GM21381 (cell line): ENCODE results near the gene P2RY6.
"Not testable (repeated sequence)": the region's sequence is repeated elsewhere in the genome, so short reads cannot be mapped to it uniquely, and the experiment has no call there.

Source experiments
- ATAC-seq: cut with Tn5 transposase; IDR thresholded peaks from one replicate; pipeline ENCODE4 v1.9.1; 2021; ENCODE audit warnings: mild to moderate bottlenecking, moderate library complexity; ENCODE audit not compliant: unreplicated experiment

P2RY6 gene

DNA sequence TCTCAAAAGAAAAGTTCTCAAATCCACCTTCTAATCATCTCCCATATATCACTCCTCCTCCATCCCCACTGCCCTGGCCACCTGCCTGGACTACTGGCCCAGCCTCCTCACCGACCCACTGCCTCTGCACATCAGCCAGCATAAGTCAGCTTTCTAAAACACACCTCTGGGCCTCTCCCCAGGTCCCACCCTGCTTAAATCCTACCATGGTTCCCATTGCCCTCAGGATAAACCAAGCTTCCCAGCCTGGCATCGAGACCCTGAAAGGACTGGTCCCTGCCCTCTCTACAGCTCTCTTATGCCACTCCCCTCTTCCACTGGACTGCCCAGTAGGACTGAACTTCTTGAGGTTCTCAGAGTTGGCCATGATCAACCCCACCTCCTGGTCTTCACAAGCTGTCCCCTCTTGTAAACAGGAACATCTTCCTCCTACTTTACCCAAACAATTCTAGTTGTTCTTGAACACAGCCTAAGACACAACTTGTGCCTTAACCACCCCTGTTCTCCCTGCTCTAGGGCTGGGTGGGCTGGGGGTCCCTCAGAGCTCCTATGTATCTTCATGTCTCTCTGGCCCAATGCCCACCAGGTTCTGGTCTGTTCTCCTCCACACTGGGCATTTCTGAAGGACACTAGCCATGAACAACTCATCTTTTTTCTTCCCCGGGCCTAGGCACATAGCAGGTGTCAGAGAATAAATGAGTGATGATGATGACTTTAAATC is 12.6 kb upstream of the P2RY6 start:
- ATAC-seq, result no peak

DNA sequence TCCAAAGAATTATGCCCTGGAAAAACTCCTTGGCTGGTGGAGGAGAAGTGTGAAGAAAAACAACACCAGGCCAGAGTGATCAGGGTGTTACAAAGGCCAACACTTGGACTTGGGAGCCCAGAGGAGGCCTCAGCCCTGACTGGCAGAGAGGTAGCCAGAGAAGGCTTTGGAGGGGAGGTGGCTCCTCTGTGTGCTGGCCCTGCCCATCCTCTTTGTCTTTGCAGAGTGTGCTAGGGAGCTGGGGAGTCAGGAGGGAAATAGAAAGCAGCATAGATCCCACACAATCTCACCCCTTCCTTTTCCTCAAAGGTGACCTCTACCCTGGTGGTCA is 12.0 kb upstream of the P2RY6 start:
- no peak for ATAC-seq

DNA sequence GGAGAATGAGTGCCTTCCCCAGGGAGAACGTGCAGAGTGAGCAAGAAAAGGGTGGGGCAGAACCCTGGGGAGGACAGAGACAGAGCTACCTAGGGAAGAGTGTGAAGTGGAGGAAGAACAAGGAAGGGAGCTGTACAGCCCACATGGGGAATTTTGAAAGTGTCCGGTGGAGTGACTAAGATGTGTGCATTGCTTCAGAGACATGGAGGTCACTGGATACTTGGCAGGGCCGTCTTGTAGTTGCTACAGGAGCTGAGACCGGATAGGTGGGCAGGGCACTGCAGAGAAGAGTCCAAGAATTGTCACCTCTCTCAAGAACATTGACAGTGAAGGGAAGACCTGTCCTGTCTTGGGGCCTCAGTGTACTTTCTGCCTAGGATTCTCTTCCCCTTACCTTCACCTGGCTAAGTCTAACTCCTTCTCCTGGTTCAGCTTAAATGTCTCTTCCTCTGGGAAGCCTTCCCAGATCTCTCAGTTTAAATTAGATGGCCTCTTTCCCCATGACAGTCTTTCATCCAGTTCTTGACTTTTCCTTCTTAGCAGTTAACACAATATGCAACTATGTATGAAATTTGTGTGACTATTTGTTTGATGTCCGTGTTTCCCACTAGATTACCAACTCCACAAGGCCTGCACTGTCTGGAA is 9.2 kb upstream of the P2RY6 start:
- no peak for ATAC-seq

DNA sequence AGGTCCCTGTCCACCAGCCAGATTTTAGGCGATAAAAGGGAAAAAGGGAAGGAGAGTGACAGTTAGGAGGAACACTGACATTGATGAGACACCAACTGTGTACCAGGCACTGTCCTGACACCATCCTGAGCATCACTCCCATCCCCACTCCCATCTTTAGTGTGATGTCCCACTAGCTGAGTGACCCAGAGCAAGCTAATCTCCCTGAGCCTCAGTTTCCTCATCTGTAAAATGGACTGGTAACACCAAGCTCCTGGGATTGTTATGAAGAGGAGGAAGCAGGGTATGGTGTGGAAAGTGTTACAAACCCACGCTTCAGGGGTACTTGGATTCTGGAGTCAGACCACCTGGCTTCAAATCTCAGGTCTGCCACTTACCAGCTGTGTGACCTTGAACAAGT is 8.5 kb upstream of the P2RY6 start:
- no peak for ATAC-seq

DNA sequence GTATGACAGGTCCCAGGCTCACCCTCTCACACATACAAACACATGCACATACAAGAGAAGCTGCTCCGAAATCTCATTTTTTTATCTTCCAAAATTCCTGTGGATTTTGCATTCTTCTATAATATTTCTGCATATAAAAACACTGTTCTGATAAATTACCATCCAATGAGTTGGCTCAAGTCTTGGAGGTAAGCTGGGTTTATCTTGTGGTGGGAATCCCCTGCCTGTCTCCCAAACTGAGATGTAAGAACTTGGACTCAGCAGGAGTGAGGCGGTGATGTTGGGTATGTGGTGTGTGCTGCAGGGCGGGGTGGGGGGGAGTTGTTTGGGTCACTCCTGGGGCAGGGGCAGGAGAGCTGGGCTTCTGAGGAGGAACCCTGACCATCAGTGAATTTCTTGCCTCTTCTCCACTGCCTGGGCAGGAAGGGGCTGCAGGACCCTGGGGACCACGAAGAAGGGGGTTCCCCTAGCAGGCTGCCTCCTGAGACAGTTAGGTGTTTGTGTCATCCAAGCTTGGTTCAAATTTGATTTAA is 6.8 kb upstream of the P2RY6 start:
- no peak for ATAC-seq

DNA sequence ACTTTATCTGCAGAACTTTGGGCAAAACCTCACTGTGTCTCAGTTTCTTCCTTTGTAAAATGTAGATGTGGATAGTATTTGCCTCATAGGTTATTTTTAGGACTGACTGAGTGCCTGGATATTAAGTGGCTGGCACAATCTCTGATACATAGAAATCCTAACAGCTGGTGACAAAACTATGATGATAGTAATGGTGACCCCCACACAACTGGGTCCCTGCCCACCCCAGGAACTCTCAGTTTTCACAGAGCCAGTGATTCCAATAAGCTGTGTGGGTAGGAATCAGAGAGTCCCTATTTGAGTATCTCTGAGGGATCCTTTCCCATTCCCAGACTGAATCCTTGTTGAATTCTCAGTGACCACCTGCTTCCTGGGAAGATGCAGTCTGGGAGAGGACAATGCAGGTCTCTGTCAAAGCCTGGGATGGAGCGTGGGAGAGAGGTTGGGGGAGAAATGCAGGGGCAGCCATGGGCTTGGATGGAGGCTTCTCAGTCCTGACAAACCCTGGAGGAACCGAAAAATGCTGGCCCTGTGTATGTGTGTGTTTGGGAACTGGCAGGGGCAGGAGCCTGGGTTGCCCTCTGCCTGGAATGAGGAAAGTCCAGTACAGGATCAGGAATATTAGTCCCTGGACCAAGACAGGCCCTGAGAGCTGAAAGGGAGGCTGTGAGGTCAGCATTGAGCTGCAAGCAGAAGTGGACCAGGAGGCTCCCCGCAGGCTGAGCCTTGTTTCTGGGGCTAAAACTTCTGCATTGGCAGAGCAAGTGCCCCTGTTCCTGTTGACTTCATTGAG is 6.1 kb upstream of the P2RY6 start:
- no peak for ATAC-seq

DNA sequence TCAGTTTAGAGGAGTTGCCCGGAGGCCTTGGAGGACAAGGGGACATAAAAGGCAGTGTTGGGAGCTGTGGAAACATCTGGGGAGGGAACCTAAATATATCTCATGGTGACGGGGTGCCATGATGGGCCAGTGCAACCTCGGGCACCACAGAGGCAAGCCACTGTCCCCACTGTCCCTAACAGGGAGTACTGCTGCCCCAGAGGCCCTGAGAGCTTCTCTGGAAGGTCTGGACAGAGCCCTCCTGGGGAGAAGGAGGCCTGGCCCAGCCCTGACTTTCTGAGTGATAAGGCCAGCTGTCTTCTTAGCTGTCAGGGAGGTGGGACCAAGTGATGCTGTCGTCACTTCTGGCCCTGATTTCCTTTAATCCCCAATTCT is 5.5 kb upstream of the P2RY6 start:
- no peak for ATAC-seq

DNA sequence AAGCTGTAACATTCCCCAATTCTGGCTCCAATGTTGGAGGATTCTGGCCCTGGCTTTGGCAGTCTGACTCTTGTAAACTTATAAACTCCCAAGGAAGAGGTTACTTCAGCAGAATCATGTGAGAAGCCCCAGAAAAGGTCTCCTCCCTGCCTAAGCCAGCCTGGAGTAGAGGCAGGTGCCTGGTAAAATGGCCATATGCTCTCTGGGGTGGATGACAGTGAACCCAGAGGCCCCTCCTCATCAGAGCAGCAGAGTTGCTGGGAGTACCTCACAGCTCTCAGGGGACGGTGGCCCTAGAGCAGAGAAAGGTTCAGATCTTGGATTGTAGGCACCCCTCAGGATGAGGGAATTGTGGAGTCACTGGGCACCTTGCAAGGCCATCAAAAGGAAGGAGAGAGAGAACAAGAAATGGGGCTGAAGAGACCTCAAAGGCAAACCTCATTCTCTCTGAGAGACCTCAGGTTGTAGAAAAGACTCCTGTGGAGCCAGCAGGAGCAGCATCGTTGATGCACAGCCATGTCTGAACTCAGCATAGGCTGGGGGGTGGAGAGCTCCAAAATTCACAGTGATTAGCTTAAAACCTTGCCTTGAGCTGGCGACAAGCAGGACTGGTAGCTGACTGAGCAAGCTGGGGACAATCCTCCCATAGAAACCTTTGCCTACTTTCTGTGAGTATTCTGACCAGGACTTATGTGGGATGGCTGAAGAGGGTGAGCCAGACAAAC is 4.9 kb upstream of the P2RY6 start:
- no peak for ATAC-seq

DNA sequence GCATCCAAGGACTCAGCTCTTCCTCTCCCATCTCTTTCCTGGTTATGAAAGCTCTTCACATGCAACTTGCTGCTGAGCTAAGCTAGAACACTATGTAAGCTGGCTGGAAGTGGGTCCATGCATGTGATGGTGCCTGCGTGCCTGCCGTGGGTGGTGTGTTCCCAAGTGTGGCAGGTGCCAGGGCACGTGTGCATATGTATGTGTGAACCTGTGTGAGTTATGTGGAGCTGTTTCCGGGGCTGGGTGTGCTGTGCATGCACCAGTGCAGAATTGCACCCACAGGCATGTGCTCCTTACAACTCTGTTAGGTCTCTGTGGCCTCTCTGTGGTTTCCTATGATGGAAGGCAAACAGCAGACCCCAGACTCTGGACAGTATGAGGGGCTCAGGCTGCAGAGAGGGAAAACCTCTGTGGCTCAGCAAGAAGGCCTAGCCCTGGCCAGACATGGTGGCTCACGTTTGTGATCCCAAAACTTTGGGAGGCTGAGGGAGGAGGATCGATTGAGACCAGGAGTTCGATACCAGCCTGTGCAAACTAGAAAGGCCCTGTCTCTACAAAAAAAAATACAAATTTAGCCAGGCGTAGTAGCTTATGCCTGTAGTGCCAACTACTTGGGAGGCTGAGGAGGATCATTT is 4.1 kb upstream of the P2RY6 start:
- ATAC-seq, result no peak

DNA sequence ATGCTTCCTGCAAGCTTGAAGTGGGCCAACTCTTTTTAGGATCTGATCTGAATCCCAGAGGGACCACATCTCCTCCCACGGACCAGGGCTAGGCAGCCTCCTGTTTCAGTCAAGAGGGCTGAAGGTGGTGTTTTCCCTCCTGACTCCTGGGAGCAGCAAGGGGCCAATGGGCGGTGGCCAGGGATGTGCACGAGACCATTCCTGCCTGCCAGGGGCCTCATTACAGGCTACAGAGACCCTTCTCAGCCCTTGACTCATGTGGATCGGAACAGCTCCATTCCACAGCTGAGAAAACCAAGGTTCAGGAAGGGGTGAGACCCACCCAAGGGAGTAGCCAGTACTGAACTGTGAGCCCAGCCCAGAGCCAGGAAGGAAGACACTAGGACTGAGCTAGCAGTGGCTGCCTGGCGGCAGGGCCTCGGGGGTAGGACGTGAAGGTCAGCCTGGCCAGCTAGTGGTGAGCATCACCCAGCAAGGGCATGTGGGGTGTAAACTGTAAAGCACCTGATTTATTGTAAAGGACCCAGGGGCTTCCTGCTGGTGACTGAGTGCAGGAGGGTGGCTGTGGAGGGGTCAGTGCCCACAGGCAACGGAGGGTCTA is 3.4 kb upstream of the P2RY6 start:
- ATAC-seq, result no peak

DNA sequence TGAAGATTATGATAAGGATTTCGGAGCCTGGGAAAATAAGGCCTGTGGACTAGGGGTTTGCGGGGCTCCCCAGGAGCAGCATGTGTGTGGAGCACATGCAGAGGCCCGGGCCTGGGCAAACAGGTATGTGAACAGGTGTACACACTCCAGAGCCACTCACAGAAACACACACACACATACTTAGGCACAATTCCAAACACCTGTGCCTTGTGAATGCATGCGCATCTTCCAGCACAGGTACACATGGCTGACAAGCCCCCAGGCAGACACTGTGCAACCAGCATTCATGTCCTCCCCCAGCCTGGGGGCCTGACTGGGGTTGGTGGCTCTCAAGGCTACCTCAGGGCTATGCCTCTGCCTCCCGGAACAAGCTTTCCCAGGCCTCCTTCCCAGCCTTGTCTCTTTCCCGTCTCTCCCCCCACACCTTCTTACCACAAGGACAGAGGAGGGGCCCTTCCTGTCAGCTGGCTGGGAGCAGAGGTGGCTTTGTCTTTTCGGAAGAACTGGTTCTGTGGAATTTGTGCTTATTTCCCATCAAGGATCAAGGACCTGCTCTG is 2.6 kb upstream of the P2RY6 start:
- no peak for ATAC-seq

DNA sequence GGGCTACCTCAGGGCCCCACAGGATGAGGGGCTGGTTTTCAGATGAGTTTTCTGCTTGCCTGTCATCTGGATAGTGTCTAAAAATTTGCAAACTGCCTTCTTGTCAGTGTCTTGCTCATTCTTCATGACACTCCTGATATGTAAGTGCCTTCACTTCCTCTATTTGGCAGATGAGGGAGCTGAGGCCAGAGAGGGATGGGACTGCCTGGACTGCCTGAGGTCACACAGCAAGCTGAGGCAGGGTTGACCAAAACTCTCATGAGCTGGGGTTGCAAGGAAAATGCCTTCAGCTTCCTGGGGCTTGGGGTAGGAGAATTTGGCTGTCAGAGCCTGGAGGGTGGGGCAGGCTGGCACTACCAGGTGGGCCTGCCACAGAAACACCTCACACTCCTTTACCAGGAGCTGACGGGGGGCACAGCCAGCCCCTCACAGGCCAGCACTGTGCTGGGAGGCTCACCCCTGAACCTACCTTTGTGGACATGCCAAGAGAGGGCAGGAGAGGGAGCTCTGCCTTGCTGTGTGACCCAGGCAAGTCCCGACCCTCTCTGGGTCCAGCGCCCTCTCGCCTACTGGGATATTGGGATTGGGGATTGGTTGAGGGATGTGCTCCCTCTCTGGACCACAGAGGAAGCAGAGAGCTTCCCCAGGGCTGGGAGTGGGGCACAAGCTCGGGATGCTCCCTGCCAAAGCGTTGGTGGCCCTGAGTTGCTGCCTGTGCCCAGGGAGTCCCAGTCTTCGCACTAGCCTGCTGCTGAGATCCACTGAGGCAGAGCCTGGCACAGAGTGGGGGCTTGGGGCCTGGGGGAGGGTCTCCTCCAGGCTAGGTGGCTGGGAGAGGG is 1.9 kb upstream of the P2RY6 start:
- ATAC-seq, result no peak

DNA sequence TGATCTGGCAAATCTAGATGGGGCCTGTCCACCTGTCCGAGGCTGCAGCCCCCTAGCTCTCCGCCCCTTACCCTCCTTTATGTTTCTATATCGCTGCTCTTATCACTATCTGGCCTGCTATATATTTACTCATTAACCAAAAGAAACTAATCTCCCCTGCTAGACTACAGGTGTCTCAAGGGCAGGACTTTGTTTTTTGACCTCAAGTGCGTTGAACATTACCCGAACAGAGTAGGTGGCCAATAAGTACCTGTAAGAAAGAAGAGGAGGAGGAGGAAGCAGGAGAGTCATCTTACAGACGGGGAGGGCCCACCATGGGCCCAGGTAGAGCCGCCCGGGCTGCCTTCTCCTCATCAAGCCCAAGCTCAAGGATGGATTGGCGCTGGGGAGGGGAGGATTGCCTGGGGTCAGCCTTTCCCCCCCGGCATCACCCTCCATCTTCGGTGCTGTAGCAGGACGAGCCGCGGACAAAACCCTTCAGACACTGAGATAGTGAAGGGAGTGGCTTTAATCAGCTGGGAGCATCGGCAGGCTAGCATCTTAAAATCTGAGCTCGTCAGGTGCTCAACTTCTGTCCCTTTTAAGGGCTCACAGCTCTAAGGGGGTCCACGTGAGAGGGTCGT is 1.2 kb upstream of the P2RY6 start:
- no peak for ATAC-seq

DNA sequence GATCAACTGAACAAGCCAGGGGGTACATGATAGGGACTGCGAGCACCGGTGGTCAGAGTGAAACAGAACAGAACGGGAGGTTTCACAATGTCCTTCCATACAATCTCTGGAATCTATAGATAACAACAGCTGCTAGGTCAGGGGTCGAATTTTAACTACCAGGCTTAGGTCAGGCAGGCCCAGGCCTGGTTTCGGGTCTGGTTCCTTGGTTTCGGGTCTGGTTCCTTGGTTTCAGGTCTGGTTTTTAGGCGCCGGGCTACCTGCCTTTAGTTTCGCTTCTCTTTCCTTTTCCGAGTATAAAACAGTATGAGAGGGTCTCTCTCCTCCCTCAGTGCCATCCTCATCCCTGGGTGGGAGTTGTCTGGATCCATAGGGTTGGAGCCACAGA is 666 bp upstream of the P2RY6 start:
- ATAC-seq, result not testable (repeated sequence)

DNA sequence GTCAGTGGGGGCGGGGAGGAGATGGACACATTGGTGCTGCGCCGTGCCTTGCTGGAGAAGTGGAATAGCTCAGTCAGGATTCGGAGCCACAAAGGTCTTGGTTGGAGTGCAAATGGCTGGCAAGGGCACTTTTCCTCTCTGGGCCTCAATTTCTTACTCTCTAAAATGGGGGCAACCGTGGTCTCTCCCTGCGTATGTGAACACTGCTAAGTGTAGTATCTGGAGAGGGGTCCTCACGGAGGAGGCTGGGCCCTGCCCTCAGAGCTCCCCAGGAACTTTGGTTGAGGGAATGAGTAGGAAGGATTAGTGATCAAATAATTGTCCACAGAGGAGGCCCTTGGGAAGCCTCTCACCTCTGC is 521 bp downstream of the P2RY6 start:
- no peak for ATAC-seq

DNA sequence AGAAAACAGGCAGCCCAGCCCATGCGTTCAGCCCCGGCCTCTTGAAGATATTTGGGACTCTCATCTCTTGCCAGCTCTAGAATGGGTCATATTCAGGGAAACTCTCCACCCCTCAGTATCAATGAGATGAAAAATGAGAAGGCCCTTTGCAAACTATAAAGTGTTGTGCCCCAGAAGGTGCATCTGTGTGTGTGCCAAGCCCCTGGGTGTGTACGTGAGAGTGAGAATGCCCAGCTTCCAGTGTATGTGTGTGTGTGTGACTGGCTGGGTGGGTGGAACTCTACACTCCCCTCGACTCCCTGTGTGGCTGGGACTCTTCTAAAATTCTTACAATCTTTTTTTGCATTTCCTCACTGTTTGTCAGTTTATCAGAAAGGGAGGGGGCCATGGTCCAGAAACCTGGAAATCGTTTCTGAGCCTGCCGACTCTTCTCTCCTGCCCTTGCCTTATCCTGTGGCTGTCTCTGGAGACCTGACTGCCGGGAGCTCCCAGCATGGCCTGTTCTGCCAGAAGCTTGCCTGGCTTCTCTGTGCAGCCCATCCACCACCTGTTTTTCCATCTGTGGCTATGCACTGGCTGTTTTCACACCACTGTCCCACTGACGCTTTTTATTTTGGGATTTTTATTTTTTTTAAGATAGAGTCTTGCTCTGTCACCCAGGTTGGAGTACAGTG is 1.2 kb downstream of the P2RY6 start:
- no peak for ATAC-seq

DNA sequence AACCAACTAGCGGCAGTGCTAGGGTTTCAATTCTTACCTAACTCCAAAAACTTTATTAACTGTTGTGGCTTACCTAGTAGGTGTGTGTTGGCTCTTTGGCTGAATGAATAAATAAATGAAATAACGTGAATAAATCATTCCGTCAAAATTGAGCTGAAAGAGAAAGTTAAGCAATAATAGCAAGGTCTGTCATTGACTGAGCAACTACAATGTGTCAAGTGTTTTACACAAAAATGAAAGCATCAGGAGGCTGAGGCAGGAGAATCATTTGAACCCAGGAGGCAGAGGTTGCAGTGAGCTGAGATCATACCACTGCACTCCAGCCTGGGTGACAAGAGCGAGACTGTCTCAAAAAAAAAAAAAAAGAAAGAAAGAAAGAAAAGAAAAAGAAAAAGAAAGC is 2.1 kb downstream of the P2RY6 start:
- not testable (repeated sequence) for ATAC-seq

DNA sequence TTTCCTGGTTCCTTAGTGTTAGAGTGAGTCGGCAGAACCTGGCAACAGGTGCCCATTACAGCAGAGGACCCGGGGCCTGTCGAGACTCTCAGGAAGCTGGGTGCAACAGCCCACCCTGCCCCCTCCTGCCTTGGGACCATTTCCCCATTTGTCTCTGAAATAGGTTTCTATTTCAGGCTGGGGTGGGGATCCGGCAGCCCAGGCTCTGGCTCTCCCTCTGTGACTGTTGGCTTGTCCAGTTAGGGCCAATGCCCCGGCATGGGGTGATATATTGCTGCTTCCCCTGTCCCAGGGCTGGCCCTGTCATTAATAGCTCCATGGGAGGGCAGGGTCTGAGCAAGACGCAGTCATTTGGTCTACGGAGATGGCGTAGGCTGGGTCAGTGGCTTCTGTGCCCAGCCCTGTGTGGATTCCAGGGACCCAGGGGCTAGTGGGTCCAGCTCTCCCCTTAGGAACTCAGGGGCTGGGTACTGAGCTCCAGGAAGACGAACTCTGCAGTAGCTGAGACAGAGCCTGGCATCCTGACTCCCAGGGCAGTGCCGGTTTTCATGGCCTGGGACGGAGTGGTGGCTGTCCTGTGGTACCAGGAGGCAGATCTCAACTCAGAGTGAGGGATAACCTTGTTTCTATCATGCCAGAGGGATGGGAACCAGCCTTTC is 2.7 kb downstream of the P2RY6 start:
- ATAC-seq, result no peak
